ENCODE measurements around the gene IDH3G. TPM values are rescaled to one million over a fixed set of nuclear protein-coding genes. Genes with fewer than 3 reads are reported as not detected.

IDH3G gene
- total RNA-seq, 1 donor from 2014 or later = 41.9 TPM

DNA sequence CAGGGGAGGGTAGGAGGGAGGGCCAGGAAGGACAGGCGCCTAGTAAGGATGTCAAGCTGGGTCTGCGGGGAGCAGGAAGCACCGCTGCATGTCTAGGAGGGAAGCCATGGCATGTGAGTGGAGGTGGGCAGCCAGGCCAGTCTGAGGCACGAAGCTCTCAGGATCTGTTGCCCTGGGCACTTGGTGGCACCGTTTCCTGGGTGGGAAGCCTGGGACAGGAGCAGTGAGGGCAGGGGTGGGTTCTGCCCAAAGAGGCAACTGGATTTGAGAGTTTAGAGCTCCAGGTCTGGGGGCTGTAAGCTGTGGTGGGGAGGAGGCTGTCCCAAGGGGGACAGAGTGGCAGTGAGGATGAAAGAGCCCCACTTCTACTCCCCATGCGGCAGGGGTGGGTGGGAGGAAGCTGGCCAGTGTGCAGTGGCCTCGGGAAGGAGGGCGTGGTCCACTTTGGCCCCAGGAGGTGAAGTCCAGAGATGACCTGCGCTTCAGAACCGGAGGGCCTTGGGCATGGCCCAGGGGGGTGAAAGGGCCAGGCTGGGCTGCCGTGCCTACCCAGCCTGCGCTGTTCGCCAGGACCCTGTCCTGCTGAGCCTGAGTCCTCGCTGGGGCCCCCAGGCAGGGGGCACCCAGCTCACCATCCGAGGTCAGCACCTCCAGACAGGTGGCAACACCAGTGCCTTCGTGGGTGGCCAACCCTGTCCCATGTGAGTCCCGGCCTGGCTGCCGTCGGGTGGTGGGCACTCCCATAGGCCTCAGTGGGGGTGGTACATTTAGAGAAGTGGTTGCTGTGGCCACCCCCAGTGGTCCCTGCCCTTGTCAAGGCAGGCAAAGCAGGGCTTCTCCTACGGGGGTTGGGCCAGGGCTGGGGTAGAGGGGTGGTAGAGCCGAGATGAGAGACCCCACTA lies 21.6 kb downstream of the IDH3G start:
- Histone ChIP-seq H3K4me1 (ENCODE audit: insufficient read depth, low read length) (no peaks in the 10 kb centered on the region), H3K9ac (ENCODE audit: low read length) (no peak overlapping the region), H3K27ac (ENCODE audit: low read depth, low read length) (no peak overlapping the region), H3K4me3 (ENCODE audit: insufficient read depth, low read depth, low read length) (no peak overlapping the region), H3K79me2 (ENCODE audit: insufficient read depth, low read length) (no peaks in the 10 kb centered on the region), H2AFZ (ENCODE audit: low read depth, low read length) (no peak overlapping the region), H3K36me3 (ENCODE audit: insufficient read depth, low read length) (no peaks in the 10 kb centered on the region), H4K20me1 (ENCODE audit: insufficient read depth, low read length) (no peaks in the 10 kb centered on the region), H3K4me2 (ENCODE audit: low read length) (no peak overlapping the region), H3K27me3 (ENCODE audit: insufficient read depth, low read length) (no peaks in the 10 kb centered on the region), H3K9me3 (ENCODE audit: insufficient read depth, low read depth, low read length) (no peaks in the 10 kb centered on the region)
- H3K9me3 Mint-ChIP-seq (ENCODE audit: unreplicated experiment) = no peaks in the 10 kb centered on the region
- H3K27ac Mint-ChIP-seq (ENCODE audit: unreplicated experiment) = no peak overlapping the region
- DNase-seq (ENCODE audit: low read depth) (no peak), FAIRE-seq (no peak)
- H3K36me3 Mint-ChIP-seq (ENCODE audit: low read depth, unreplicated experiment) = no peaks in the 10 kb centered on the region
- no peaks in the 10 kb centered on the region for H3K4me1 Mint-ChIP-seq (ENCODE audit: low read depth, unreplicated experiment)
- no peak overlapping the region for H3K4me3 Mint-ChIP-seq (ENCODE audit: unreplicated experiment)
- TF ChIP-seq EZH2 (IDR thresholded peaks at IDR 0.05; ENCODE audit: insufficient read depth, low read length) = no peak
- TF ChIP-seq, protein P1, sequence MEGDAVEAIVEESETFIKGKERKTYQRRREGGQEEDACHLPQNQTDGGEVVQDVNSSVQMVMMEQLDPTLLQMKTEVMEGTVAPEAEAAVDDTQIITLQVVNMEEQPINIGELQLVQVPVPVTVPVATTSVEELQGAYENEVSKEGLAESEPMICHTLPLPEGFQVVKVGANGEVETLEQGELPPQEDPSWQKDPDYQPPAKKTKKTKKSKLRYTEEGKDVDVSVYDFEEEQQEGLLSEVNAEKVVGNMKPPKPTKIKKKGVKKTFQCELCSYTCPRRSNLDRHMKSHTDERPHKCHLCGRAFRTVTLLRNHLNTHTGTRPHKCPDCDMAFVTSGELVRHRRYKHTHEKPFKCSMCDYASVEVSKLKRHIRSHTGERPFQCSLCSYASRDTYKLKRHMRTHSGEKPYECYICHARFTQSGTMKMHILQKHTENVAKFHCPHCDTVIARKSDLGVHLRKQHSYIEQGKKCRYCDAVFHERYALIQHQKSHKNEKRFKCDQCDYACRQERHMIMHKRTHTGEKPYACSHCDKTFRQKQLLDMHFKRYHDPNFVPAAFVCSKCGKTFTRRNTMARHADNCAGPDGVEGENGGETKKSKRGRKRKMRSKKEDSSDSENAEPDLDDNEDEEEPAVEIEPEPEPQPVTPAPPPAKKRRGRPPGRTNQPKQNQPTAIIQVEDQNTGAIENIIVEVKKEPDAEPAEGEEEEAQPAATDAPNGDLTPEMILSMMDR (IDR thresholded peaks at IDR 0.05; ENCODE audit: insufficient read depth, low read depth, low read length) = no peak
- no peaks in the 10 kb centered on the region for H3K27me3 Mint-ChIP-seq (ENCODE audit: low read depth, unreplicated experiment)

DNA sequence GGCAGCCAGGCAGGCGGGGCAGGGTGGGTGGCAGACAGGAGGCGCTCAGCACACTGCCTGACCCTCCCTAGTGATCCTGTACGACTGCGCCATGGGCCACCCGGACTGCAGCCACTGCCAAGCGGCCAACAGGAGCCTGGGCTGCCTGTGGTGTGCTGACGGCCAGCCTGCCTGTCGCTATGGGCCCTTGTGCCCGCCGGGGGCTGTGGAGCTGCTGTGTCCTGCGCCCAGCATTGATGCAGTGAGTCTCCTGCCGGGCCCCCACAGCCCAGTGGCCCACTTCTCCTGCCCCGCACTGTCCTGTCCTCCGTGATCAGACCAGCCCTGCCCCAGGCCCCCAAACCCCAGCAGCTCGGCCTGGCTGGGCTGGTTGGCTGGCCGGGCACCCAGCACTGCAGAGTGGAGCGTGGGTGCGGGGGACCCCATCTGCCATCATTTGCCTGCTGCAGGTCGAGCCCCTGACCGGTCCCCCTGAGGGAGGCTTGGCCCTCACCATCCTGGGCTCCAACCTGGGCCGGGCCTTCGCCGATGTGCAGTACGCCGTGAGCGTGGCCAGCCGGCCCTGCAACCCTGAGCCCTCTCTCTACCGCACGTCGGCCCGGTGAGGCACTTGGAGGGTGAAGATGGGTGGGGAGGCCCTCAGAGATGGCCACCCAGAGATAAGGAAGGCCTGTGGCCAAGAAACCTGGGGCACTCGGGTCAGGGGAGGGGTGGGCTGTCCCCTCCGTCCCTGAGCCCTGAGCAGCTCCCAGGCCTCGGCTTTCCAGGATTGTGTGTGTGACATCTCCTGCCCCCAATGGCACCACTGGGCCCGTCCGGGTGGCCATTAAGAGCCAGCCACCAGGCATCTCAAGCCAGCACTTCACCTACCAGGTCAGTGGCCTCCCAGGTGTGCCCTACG lies 22.5 kb downstream of the IDH3G start:
- Histone ChIP-seq H3K27ac (ENCODE audit: low read depth, low read length) (no peak overlapping the region), H3K9ac (ENCODE audit: low read length) (no peak overlapping the region), H3K9me3 (ENCODE audit: insufficient read depth, low read depth, low read length) (no peaks in the 10 kb centered on the region), H2AFZ (ENCODE audit: low read depth, low read length) (no peak overlapping the region), H3K4me2 (ENCODE audit: low read length) (no peak overlapping the region), H3K79me2 (ENCODE audit: insufficient read depth, low read length) (no peaks in the 10 kb centered on the region), H3K27me3 (ENCODE audit: insufficient read depth, low read length) (no peaks in the 10 kb centered on the region), H3K36me3 (ENCODE audit: insufficient read depth, low read length) (no peaks in the 10 kb centered on the region), H4K20me1 (ENCODE audit: insufficient read depth, low read length) (no peaks in the 10 kb centered on the region), H3K4me3 (ENCODE audit: insufficient read depth, low read depth, low read length) (no peak overlapping the region), H3K4me1 (ENCODE audit: insufficient read depth, low read length) (peaks cover 3% of the 10 kb centered on the region)
- Mint-ChIP-seq H3K36me3 (ENCODE audit: low read depth, unreplicated experiment) (no peaks in the 10 kb centered on the region), H3K27ac (ENCODE audit: unreplicated experiment) (no peak overlapping the region), H3K27me3 (ENCODE audit: low read depth, unreplicated experiment) (no peaks in the 10 kb centered on the region), H3K4me1 (ENCODE audit: low read depth, unreplicated experiment) (no peaks in the 10 kb centered on the region), H3K9me3 (ENCODE audit: unreplicated experiment) (no peaks in the 10 kb centered on the region), H3K4me3 (ENCODE audit: unreplicated experiment) (no peak overlapping the region)
- DNase-seq (ENCODE audit: low read depth) (no peak), FAIRE-seq (no peak)
- TF ChIP-seq EZH2 (IDR thresholded peaks at IDR 0.05; ENCODE audit: insufficient read depth, low read length) = no peak
- TF ChIP-seq, protein P1 (IDR thresholded peaks at IDR 0.05; ENCODE audit: insufficient read depth, low read depth, low read length) = no peak

All from astrocyte (in vitro differentiated cells and primary cell).